ENCODE data around the gene SOWAHA.
"Not testable (repeated sequence)": the region's sequence is repeated elsewhere in the genome, so short reads cannot be mapped to it uniquely, and the experiment has no call there.

The SOWAHA gene

DNA sequence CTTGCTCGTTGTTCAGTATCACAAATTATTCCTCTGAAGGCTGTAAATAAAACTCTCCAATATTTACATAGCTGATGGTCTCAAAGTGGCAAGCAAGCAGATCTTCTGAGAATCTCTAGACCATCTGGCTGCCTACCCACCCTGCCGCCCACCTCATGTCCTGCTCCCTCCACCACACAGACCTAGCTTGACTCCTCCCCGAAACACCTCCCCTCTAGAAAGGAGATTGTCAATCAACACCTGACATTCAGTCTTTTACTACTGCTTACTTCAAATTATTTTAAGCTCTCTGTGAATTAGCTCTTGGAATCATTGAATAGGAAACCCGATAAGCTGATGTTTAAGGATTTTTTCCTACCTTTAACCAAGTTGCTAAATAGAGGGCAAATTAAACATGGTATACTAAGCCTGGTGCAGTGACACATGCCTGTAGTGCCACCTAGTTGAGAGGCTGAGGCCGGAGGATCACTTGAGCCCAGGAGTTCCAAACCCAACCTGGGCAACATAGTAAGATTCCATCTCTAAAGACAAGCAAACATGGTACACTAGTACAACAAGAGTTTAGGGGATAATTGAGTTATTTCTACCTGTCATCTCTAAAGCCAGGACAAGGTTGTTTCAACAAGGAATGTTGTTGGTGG is 10.9 kb upstream of the SOWAHA start:
- Histone ChIP-seq H3K27ac (ENCODE audit: low read depth, low read length) (no peak overlapping the region), H3K36me3 (ENCODE audit: control insufficient read depth, insufficient read depth, low read length) (no peaks in the 10 kb centered on the region), H3K4me1 (ENCODE audit: control insufficient read depth, insufficient read depth, low read length) (no peaks in the 10 kb centered on the region)

DNA sequence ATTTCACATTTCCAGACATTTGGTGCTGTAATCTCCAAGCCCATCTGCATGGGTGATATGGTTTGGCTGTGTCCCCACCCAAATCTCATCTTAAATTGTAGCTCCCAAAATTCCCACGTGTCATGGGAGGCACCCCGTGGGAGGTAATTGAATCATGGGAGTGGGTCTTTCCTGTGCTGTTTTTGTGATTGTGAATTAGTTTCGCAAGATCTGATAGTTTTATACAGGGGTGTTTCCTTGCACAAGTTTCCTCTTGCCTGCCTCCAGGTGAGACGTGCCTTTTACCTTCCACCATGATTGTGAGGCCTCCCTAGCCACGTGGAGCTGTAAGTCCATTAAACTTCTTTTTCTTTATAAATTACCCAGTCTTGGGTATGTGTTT is 10.4 kb upstream of the SOWAHA start:
- H3K27ac ChIP-seq (ENCODE audit: low read depth, low read length); H3K27me3 ChIP-seq (ENCODE audit: control insufficient read depth, insufficient read depth, low read length); H3K36me3 ChIP-seq (ENCODE audit: control insufficient read depth, insufficient read depth, low read length); H3K9ac ChIP-seq (ENCODE audit: low read length); H3K4me3 ChIP-seq (ENCODE audit: low read length); H3K4me1 ChIP-seq (ENCODE audit: control insufficient read depth, insufficient read depth, low read length): not testable (repeated sequence)

More for the DNA sequence above, 10.9 kb upstream of the SOWAHA start:
- Histone ChIP-seq H3K9ac (ENCODE audit: low read length) (no peak overlapping the region), H3K27me3 (ENCODE audit: control insufficient read depth, insufficient read depth, low read length) (no peaks in the 10 kb centered on the region), H3K4me3 (ENCODE audit: low read length) (no peak overlapping the region)

GRCh38 chr5:132804219-132804618 is 8.9 kb upstream of the SOWAHA start:
- H3K36me3 ChIP-seq (ENCODE audit: control insufficient read depth, insufficient read depth, low read length); H3K27ac ChIP-seq (ENCODE audit: low read depth, low read length); H3K4me1 ChIP-seq (ENCODE audit: control insufficient read depth, insufficient read depth, low read length): not testable (repeated sequence)

DNA sequence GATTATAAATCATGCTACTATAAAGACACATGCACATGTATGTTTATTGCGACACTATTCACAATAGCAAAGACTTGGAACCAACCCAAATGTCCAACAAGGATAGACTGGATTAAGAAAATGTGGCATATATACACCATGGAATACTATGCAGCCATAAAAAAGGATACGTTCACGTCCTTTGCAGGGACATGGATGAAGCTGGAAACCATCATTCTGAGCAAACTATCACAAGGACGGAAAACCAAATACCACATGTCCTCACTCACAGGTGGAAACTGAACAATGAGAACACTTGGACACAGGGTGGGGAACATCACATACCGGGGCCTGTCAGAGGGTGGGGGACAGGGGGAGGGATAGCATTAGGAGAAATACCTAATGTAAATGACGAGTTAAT is 7.2 kb upstream of the SOWAHA start:
- not testable (repeated sequence) for H3K27ac ChIP-seq (ENCODE audit: low read depth, low read length); H3K4me1 ChIP-seq (ENCODE audit: control insufficient read depth, insufficient read depth, low read length); H3K27me3 ChIP-seq (ENCODE audit: control insufficient read depth, insufficient read depth, low read length); H3K9ac ChIP-seq (ENCODE audit: low read length); H3K4me3 ChIP-seq (ENCODE audit: low read length); H3K36me3 ChIP-seq (ENCODE audit: control insufficient read depth, insufficient read depth, low read length)

More at GRCh38 chr5:132804219-132804618, 8.9 kb upstream of the SOWAHA start:
- H3K9ac ChIP-seq (ENCODE audit: low read length); H3K27me3 ChIP-seq (ENCODE audit: control insufficient read depth, insufficient read depth, low read length); H3K4me3 ChIP-seq (ENCODE audit: low read length): not testable (repeated sequence)

DNA sequence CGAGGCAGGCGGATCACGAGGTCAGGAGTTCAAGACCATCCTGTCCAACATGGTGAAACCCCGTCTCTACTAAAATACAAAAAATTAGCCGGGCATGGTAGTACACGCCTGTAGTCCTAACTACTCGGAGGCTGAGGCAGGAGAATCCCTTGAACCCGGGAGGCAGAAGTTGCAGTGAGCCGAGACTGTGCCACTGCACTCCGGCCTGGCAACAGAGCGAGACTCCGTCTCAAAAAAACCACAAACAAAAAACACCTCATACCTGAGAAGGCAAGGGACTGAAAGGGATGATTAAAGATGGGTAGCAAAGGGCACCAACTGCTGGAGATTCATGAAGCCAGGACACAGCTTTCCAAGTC is 6.3 kb upstream of the SOWAHA start:
- not testable (repeated sequence) for H3K27ac ChIP-seq (ENCODE audit: low read depth, low read length); H3K4me1 ChIP-seq (ENCODE audit: control insufficient read depth, insufficient read depth, low read length); H3K36me3 ChIP-seq (ENCODE audit: control insufficient read depth, insufficient read depth, low read length); H3K9ac ChIP-seq (ENCODE audit: low read length); H3K27me3 ChIP-seq (ENCODE audit: control insufficient read depth, insufficient read depth, low read length)
- H3K4me3 ChIP-seq (ENCODE audit: low read length): peak overlapping the region; percentile 30

DNA sequence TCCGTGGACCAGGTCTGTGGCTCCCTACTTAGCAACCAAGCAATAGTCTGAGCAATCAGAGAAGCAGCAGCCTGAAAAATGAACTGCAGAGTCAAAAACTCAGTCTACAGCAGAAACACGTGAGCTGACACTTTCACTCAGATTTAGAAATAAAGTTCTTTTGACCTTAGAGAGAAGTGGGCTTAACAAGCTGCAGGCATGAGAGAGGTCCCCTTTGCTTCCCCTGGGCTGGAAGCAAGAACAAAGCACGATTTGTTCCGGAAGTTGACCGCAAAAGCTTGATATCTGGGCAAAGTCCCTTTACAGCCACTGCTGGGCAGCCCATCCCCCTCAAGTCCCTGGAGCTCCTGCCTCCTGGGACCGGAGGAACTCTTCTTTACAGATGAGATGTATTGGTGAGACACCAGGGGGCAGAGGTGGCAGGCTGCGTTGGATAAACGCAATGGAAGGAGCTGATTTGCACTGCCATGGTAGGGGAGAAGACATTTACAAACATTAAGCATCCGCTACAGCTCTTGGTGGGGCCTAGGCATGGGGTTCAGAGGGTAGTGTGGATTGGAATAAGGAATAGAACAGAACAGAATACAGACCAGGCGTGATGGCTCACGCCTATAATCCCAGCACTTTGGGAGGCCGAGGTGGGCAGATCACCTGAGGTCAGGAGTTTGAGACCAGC is 5.8 kb upstream of the SOWAHA start:
- no peak overlapping the region for H3K27ac ChIP-seq (ENCODE audit: low read depth, low read length)
- H3K4me1 ChIP-seq (ENCODE audit: control insufficient read depth, insufficient read depth, low read length): no peaks in the 10 kb centered on the region
- peak overlapping the region; percentile 30 for H3K4me3 ChIP-seq (ENCODE audit: low read length)
- no peaks in the 10 kb centered on the region for H3K36me3 ChIP-seq (ENCODE audit: control insufficient read depth, insufficient read depth, low read length)
- no peaks in the 10 kb centered on the region for H3K27me3 ChIP-seq (ENCODE audit: control insufficient read depth, insufficient read depth, low read length)
- no peak overlapping the region for H3K9ac ChIP-seq (ENCODE audit: low read length)

DNA sequence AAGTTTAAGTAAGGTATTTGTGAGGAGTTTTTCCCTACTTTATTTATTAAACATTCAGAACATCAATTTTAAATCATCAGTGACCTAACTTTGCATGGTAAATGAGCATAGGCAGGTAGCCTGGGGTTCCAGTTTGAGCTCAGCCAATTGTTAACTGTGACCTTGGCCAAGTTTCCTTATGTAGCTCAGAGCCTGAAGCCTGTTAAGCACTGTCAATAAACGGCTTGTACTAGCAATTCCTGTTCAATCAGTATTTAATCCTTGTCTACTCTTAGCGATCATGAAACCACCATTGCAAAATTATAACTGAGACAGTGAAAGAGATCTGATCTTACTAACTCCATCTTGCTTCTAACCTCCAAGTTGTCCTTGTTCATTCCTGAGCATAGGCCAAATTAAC is 4.7 kb upstream of the SOWAHA start:
- Histone ChIP-seq H3K9ac (ENCODE audit: low read length) (no peak overlapping the region), H3K4me3 (ENCODE audit: low read length) (no peak overlapping the region), H3K4me1 (ENCODE audit: control insufficient read depth, insufficient read depth, low read length) (no peaks in the 10 kb centered on the region), H3K27me3 (ENCODE audit: control insufficient read depth, insufficient read depth, low read length) (peaks cover under 1% of the 10 kb centered on the region), H3K27ac (ENCODE audit: low read depth, low read length) (no peak overlapping the region), H3K36me3 (ENCODE audit: control insufficient read depth, insufficient read depth, low read length) (no peaks in the 10 kb centered on the region)

DNA sequence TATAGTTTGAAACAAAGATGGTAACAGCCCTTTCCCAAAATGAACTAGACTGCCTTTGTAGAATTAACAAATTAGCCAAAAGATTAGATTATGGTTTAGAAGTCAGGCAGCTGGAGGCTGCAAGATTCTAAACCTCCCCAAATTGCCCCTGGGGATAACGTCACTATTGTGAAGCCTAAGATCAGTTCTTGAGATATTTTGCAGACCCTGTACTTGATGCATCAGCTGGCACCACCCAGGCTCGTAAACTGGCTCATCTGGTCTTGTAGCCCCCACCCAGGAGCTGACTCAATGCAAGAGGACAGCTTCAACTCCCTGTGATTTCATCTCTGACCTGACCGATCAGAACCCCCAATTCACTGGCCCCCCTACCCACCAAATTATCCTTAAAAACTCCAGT is 4.2 kb upstream of the SOWAHA start:
- H3K36me3 ChIP-seq (ENCODE audit: control insufficient read depth, insufficient read depth, low read length): no peaks in the 10 kb centered on the region
- H3K9ac ChIP-seq (ENCODE audit: low read length): no peak overlapping the region
- peaks cover 3% of the 10 kb centered on the region for H3K27me3 ChIP-seq (ENCODE audit: control insufficient read depth, insufficient read depth, low read length)
- H3K4me1 ChIP-seq (ENCODE audit: control insufficient read depth, insufficient read depth, low read length): no peaks in the 10 kb centered on the region
- H3K27ac ChIP-seq (ENCODE audit: low read depth, low read length): no peak overlapping the region
- H3K4me3 ChIP-seq (ENCODE audit: low read length): no peak overlapping the region

- no peak overlapping the region for H3K9ac ChIP-seq (ENCODE audit: low read length)
- no peak overlapping the region for H3K27ac ChIP-seq (ENCODE audit: low read depth, low read length)
- H3K27me3 ChIP-seq (ENCODE audit: control insufficient read depth, insufficient read depth, low read length): peaks cover 6% of the 10 kb centered on the region
- no peak overlapping the region for H3K4me3 ChIP-seq (ENCODE audit: low read length)
- H3K36me3 ChIP-seq (ENCODE audit: control insufficient read depth, insufficient read depth, low read length): no peaks in the 10 kb centered on the region
- no peaks in the 10 kb centered on the region for H3K4me1 ChIP-seq (ENCODE audit: control insufficient read depth, insufficient read depth, low read length)
These were observed 2.5 kb upstream of the SOWAHA start for GRCh38 chr5:132810605-132811004.

GRCh38 chr5:132812123-132812765 is 858 bp upstream of the SOWAHA start:
- Histone ChIP-seq H3K9ac (ENCODE audit: low read length) (no peak overlapping the region), H3K4me3 (ENCODE audit: low read length) (no peak overlapping the region), H3K27me3 (ENCODE audit: control insufficient read depth, insufficient read depth, low read length) (peaks cover 6% of the 10 kb centered on the region)

DNA sequence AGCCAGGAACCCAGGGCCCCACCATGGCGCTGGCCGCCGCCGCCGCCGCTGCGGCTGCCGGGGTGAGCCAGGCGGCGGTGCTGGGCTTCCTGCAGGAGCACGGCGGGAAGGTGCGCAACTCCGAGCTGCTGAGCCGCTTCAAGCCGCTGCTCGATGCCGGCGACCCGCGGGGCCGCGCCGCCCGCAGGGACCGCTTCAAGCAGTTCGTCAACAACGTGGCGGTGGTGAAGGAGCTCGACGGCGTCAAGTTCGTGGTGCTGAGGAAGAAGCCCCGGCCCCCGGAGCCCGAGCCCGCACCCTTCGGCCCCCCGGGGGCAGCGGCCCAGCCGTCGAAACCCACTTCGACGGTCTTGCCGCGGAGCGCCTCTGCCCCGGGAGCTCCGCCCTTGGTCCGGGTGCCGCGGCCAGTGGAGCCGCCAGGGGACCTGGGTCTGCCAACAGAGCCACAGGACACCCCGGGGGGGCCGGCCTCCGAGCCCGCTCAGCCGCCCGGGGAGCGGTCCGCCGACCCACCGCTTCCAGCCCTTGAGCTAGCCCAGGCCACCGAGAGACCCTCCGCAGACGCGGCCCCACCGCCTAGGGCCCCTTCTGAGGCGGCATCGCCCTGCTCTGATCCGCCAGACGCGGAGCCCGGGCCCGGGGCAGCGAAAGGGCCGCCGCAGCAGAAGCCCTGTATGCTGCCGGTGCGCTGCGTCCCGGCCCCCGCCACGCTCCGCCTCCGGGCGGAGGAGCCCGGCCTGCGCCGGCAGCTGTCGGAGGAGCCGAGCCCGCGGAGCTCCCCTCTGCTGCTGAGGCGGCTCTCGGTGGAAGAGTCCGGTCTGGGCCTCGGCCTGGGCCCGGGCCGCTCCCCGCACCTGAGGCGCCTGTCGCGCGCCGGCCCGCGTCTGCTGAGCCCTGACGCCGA is 749 bp downstream of the SOWAHA start:
- H3K9ac ChIP-seq (ENCODE audit: low read length): no peak overlapping the region
- peak overlapping the region; percentile 55 for H3K4me3 ChIP-seq (ENCODE audit: low read length)
- H3K36me3 ChIP-seq (ENCODE audit: control insufficient read depth, insufficient read depth, low read length): no peaks in the 10 kb centered on the region
- no peaks in the 10 kb centered on the region for H3K4me1 ChIP-seq (ENCODE audit: control insufficient read depth, insufficient read depth, low read length)
- no peak overlapping the region for H3K27ac ChIP-seq (ENCODE audit: low read depth, low read length)
- peaks cover 6% of the 10 kb centered on the region for H3K27me3 ChIP-seq (ENCODE audit: control insufficient read depth, insufficient read depth, low read length)

More at GRCh38 chr5:132812123-132812765, 858 bp upstream of the SOWAHA start:
- no peaks in the 10 kb centered on the region for H3K4me1 ChIP-seq (ENCODE audit: control insufficient read depth, insufficient read depth, low read length)
- no peaks in the 10 kb centered on the region for H3K36me3 ChIP-seq (ENCODE audit: control insufficient read depth, insufficient read depth, low read length)
- no peak overlapping the region for H3K27ac ChIP-seq (ENCODE audit: low read depth, low read length)
